ENCODE data around the gene PCDH9.

Gene PCDH9

GRCh38 chr13:67023130-67023876, 206.8 kb downstream of the PCDH9 start:
- DNase-seq (ENCODE audit: low read depth), result no peak

- no peak for DNase-seq (ENCODE audit: low read depth)
Observed at GRCh38 chr13:67018775-67019174, 211.4 kb downstream of the PCDH9 start.

- DNase-seq (ENCODE audit: low read depth), result no peak
Observed at GRCh38 chr13:67017276-67017675, 212.9 kb downstream of the PCDH9 start.

GRCh38 chr13:67015976-67016600, 214.0 kb downstream of the PCDH9 start:
- no peak for DNase-seq (ENCODE audit: low read depth)

GRCh38 chr13:67014399-67014798, 215.7 kb downstream of the PCDH9 start:
- no peak for DNase-seq (ENCODE audit: low read depth)

GRCh38 chr13:67013709-67014108, 216.4 kb downstream of the PCDH9 start:
- DNase-seq (ENCODE audit: low read depth), result no peak

- DNase-seq (ENCODE audit: low read depth), result no peak
Observed at GRCh38 chr13:67008075-67008668, 222.0 kb downstream of the PCDH9 start.

- no peak for DNase-seq (ENCODE audit: low read depth)
Observed at GRCh38 chr13:67004511-67004910, 225.6 kb downstream of the PCDH9 start.

- no peak for DNase-seq (ENCODE audit: low read depth)
Observed at GRCh38 chr13:67003743-67004142, 226.4 kb downstream of the PCDH9 start.

- no peak for DNase-seq (ENCODE audit: low read depth)
Observed at GRCh38 chr13:67001363-67001762, 228.8 kb downstream of the PCDH9 start.

- DNase-seq (ENCODE audit: low read depth), result no peak
Observed at GRCh38 chr13:66996503-66996902, 233.6 kb downstream of the PCDH9 start.

GRCh38 chr13:66995203-66995611, 234.9 kb downstream of the PCDH9 start:
- no peak for DNase-seq (ENCODE audit: low read depth)

GRCh38 chr13:66994517-66995202, 235.5 kb downstream of the PCDH9 start:
- DNase-seq (ENCODE audit: low read depth), result no peak

- no peak for DNase-seq (ENCODE audit: low read depth)
Observed at GRCh38 chr13:66994097-66994496, 236.0 kb downstream of the PCDH9 start.

- DNase-seq (ENCODE audit: low read depth), result no peak
Observed at GRCh38 chr13:66992719-66993118, 237.4 kb downstream of the PCDH9 start.

GRCh38 chr13:66992183-66992582, 238.0 kb downstream of the PCDH9 start:
- DNase-seq (ENCODE audit: low read depth), result no peak

- DNase-seq (ENCODE audit: low read depth), result no peak
Observed at GRCh38 chr13:66984241-66984640, 245.9 kb downstream of the PCDH9 start.

- no peak for DNase-seq (ENCODE audit: low read depth)
Observed at GRCh38 chr13:66981912-66982311, 248.2 kb downstream of the PCDH9 start.

GRCh38 chr13:66977161-66977560, 253.0 kb downstream of the PCDH9 start:
- no peak for DNase-seq (ENCODE audit: low read depth)

GRCh38 chr13:66974889-66975288, 255.2 kb downstream of the PCDH9 start:
- no peak for DNase-seq (ENCODE audit: low read depth)

GRCh38 chr13:66974174-66974573, 256.0 kb downstream of the PCDH9 start:
- no peak for DNase-seq (ENCODE audit: low read depth)

- DNase-seq (ENCODE audit: low read depth), result no peak
Observed at GRCh38 chr13:66972659-66973058, 257.5 kb downstream of the PCDH9 start.

- no peak for DNase-seq (ENCODE audit: low read depth)
Observed at GRCh38 chr13:66971004-66971403, 259.1 kb downstream of the PCDH9 start.
